Fibroblast of the conjunctiva (primary cell): Measurements from ENCODE around the gene KCNG3.
"Not testable (repeated sequence)": the region's sequence is repeated elsewhere in the genome, so short reads cannot be mapped to it uniquely, and the experiment has no call there.

Experiments used
- DNase-seq: peaks from one replicate; pipeline ENCODE4 v3.0.0-alpha.2; 2010; ENCODE audit warnings: low read depth

Gene KCNG3

DNA sequence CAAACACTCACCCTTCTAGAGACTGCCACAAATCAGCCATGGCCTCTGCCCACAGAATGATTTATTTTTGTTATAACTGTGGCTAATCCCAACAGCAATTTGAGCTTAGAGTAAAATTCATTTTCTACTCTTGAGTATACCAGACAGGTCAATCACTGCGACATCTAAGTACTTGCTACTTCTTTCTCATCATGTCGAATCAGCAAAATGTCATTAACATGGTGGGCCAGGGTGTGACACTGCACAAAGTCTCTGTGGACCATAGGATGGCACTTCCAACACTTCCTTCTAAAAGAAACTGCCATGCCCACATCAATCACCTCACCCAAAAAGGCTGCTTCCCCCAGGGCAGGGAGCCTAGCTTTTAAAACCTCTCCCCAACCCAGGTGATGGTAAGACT lies 64.4 kb downstream of the KCNG3 start:
- DNase-seq: no peak

DNA sequence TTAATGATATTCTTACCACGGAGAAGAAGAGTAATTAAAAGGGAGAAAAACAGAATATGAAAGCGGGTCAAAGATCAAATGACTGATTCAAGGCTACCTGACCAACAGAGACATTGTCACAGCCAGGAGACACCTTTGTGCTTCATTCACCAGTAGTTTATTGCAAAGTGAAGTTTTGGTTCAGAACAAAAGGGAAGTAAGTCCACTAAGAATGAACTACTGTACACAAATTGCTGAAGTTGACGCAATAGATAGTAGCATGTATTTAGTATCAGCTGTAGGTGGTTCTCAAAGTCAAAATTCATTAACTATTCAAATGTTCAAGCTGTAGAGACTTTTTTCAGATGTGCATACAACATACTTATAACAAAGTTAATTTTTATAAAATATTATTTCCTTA lies 68.1 kb downstream of the KCNG3 start:
- no peak for DNase-seq

DNA sequence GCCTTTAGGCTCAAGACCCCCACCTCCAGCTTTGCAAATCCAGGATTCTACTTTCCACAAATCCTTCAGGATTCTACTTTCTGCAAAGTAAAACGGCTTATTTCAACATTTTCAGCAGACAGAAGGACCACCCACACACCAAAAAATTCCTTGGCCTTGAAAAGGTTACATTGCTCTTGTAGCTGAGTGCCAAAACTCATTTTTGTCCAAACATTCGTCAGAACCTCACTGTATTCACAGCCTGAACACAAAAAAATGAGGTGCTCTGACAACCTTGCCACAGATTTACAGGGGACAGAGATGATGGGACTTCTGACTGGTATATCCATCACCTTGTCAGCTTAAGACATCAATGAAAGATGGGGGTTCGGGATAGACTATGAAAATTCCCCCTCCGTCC lies 69.7 kb downstream of the KCNG3 start:
- DNase-seq: peak; percentile 31

DNA sequence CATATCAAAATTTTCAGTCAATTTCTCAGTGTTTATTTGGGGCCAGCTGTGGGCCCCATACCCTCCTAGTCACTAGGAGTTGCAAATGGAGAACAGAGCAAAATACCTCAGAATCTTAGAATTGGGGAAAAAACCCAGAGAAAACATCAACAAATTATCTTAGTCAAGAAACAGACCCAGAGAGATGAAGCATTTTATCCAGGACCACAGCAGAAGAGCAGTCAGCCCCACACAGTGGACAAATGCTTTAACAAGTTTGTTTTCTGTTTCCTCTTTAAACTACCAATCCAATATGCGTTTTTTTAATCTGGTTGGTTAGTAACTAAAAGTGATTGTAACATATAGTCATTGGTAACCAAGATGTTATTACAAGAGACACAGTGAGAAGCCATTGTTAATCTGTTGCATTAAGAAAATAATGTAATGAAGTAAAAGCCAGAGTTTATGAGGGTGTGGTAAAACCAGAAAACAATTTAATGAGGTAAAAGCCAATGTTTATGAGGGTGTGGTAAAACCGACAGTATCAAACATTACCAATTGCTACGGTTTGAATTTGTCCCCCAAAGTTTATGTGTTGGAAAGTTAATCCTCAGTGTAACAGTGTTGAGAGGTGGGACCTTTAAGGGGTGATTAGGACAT lies 72.1 kb downstream of the KCNG3 start:
- DNase-seq: no peak

DNA sequence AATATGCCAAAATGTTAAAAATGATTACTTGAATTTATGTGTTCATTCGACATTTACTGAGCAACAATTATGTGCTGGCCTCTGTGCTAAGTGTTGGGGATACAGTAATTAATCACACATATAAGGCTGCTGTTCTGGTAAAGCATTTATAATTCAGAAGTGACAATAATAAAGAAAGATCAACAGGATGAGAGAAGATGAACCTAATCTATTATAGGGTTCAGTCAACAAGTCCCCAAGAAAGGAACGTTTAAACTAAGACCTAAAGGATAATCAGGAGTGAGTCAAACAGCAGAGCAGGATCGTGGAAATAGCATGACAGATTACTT lies 72.7 kb downstream of the KCNG3 start:
- no peak for DNase-seq

DNA sequence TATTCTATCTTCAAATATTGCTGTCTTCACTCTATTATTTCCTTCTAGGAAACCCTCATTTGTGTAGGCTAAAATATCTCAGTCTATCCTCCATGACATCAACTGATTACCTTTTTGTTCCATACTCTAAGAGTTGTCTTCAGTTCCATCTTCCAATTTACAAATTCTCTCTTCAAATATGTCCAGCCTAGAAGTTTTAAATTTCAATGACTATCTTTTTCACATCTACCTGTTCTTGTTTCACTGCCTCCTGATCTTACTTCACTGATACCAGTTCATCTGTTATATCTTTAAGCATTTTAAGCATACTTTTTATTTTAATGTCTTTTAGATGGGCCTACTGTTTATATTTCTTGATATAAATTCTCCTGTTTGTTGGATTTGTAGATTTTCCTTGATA lies 79.1 kb downstream of the KCNG3 start:
- DNase-seq: no peak

DNA sequence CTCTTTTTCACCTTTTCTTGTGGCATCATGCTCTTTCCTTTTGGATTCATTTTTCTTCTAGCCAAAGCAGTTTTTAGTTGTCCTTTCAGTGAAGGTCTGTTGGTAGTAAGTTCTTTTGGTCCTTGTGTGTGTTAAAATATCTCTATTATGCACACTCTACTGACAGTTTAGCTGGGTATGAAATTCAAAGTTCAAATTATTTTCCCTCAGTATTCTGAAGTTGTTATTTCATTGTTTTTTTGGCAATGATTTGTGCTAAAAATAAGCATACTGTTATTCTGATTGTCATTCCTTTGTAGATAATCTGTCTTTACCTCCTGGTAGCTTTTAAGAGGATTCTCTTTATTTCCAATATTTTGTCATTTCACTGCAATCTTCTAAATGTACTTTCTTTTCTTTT lies 79.6 kb downstream of the KCNG3 start:
- DNase-seq: no peak

DNA sequence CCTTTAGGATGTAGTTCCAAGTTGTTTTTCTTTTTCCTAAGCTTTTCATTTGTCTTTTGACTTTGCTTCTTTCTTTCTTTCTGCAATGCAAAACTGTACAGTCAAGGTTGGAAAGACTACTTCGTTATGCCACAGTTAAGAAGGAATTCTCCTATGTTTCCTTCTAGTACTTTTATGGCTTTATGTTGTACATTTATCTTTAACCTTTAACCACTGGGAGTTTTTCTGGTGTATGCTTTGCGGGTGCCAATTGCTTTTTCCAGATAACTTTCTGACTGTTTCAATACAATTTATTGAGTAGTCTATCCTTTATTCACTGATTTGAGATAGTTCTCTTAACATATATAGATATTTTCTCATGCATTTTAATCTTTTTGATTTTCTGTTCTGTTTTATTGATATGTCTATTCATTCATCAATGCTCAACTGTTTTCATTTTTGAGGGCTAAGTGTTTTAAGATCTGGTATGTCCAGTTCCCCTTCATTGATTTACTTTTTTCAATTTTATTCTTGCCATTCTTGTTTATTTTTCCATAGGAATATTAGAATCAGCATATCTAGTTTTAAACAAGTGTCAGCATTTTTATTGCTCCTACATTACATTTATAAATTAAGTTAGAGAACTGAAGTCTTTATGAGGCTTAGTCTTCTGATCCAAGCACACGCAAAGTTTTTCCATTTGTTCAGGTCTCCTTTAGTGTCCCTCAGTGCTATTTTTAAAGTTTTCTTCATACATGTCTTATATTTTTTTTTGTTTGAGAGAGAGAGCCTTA lies 82.9 kb downstream of the KCNG3 start:
- DNase-seq: no peak

DNA sequence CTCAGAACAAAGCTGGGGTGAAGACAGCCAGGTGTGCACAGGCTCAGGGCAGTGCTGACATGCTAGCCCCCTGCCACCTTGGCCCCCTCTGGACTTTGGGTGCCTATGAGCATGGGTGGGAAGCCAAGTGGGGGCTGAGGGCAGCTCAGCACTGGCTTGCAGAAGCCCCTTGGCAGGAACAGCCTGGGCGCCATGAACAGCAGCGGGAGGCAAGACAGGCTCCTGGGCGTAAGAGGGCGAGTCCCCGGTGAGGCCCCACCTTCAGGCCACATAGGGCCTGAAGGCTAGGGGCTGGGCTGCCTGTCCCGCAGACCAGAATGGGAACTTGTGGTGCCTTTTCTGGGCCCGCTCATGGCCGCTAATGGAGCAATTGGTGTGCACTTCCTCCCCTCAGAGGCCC lies 85.8 kb downstream of the KCNG3 start:
- DNase-seq: no peak

DNA sequence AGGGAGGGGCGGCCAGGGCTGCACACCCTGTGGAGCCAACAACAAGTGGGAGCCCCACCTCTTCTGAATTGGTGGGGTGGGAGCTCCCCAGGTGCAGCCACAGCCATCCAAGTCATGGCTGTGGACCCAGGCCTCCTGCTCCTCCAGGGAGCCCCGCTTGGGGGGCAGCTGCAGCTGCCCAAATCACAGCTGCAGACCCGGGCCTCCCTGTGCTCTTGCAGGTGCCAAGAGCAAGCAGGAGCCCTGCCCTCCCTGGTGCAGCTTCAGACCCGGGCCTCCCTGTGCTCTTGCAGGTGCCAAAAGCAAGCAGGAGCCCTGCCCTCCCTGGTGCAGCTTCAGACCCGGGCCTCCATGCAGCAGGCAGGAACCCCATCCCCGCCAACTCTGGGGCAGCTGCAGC lies 86.3 kb downstream of the KCNG3 start:
- DNase-seq: no peak

DNA sequence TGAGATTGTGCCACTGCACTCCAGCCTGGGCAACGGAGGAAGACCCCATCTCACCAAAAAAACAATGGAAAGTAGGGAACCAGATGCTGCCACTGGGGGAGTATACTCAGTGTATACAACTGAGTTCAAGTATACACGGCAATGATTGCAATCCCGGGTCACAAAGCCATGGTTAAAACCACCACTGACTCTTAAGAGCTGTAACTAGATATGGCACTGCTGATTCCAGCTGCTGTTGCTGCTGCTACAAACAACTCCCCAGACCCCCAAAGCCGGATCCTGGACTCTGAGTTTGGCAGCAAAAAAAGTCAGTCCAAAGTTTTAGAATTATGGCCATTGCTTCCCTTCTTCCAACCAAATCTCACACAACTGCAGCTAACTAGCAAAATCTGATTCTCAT lies 89.1 kb downstream of the KCNG3 start:
- DNase-seq: no peak

DNA sequence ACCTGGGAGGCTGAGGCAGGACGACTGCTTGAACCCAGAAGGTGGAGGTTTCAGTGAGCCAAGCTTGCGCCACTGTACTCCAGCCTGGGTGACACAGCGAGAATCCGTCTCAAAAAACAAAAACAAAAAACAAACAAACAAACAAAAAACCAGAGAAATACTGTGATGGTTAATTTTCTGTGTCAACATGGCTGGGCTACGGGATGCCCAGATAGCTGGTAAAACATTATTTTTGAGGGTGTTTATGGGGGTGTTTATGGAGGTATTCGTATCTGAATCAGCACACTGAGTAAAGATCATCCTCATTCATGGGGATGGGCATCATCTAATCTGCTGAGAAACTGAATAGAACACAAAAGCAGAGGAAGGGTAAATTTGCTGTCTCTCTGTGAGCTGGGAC lies 92.0 kb downstream of the KCNG3 start:
- DNase-seq: no peak

DNA sequence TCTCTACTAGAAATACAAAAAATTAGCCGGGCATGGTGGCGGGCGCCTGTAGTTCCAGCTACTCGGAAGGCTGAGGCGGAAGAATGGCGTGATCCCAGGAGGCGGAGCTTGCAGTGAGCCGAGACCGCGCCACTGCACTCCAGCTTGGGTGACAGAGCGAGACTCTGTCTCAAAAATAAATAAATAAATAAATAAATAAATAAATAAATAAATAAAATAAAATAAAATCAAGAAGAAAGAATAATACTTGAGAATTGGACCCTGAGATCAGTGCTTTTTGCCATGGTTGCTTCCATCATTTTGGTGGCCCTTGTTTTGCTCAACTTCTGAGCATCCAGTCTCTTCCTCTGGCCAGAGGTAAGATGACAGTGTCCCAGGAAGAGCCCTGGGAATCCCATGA lies 95.7 kb downstream of the KCNG3 start:
- DNase-seq: not testable (repeated sequence)

DNA sequence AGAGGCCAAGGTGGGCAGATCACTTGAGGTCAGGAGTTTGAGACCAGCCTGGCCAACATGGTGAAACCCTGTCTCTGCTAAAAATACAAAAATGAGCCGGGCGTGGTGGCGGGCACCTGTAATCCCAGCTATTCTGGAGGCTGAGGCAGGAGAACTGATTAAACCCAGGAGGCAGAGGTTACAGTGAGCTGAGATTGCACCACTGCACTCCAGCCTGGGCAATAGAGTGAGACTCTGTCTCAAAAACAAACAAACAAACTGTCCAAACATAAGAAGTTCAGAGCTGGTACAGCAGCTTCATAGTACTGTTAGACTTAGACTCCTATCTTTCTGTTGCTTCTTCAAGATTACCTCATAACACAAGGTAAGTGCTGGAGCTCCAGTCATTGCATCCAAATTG lies 100.5 kb downstream of the KCNG3 start:
- DNase-seq: not testable (repeated sequence)

DNA sequence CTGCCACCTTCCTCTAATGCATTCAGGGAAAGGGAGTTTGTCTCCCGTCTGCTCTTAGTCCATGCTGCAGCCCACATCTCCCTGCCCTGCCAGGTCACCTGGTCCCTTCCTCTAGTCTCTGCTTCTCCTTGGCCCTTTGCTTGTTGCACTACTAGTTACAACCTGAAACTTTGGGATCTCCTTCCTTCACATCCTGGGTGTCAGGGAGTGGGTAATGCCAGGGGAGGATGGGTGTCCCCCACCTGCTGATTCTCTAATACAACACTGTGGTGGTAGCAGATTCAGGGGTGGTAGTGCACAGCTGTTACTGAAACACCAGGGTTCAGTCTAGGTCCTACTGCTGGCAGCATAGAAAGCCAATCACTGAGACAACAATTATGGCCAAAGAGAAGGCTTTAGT lies 101.6 kb downstream of the KCNG3 start:
- DNase-seq: no peak
